HepG2 (cell line): ENCODE data around the gene TUBB2B. TPM values are rescaled to one million over a fixed set of nuclear protein-coding genes. Genes with fewer than 3 reads are reported as not detected.

Experiments used
- ATF6 ChIP-seq: sonication (generic); formaldehyde crosslinking; conservative IDR thresholded peaks from 2 replicates; pipeline ENCODE4 v1.4.0; 2020; ENCODE audit warnings: missing genetic modification reagents
- DMAP1 ChIP-seq: IDR thresholded peaks from 2 replicates; pipeline ENCODE4 v1.6.1; 2016
- E2F5 ChIP-seq: sonication (generic); formaldehyde crosslinking; conservative IDR thresholded peaks from 2 replicates; pipeline ENCODE4 v1.4.0; 2020; ENCODE audit warnings: missing genetic modification reagents
- GATAD2A ChIP-seq: IDR thresholded peaks from 2 replicates; pipeline ENCODE4 v1.6.1; 2016
- HNF1B ChIP-seq: sonication (generic); formaldehyde crosslinking; IDR thresholded peaks from 2 replicates; pipeline ENCODE4 v1.5.1; 2020; ENCODE audit warnings: mild to moderate bottlenecking, moderate library complexity, missing genetic modification reagents
- IRF9 ChIP-seq: sonication (generic); formaldehyde crosslinking; IDR thresholded peaks from 2 replicates; pipeline ENCODE4 v1.8.0; 2022; ENCODE audit warnings: missing genetic modification reagents, mild to moderate bottlenecking, borderline replicate concordance
- MED1 ChIP-seq: sonication (generic); formaldehyde crosslinking; IDR thresholded peaks from 2 replicates; pipeline ENCODE4 v1.4.0; 2020; ENCODE audit warnings: missing genetic modification reagents
- MED13 ChIP-seq: sonication (generic); formaldehyde crosslinking; IDR thresholded peaks from 2 replicates; pipeline ENCODE4 v1.5.0; 2020; ENCODE audit warnings: missing genetic modification reagents
- MXD3 ChIP-seq: IDR thresholded peaks from 2 replicates; pipeline ENCODE4 v1.6.1; 2016; ENCODE audit warnings: mild to moderate bottlenecking, missing biosample characterization, missing genetic modification reagents
- NFE2 ChIP-seq: sonication (generic); formaldehyde crosslinking; IDR thresholded peaks from 2 replicates; pipeline ENCODE4 v1.4.0; 2020; ENCODE audit warnings: missing genetic modification reagents
- NR2F1 ChIP-seq, 2 experiments: fragments of 450-650 bp in 1 of 2; formaldehyde crosslinking in 1 of 2; IDR thresholded peaks; 2 replicates each; pipeline versions ENCODE4 v1.5.0 to v1.6.1; 2016 to 2020; ENCODE audit warnings: mild to moderate bottlenecking in 1 of 2, missing compliant biosample characterization in 1 of 2, missing genetic modification reagents in 1 of 2, moderate library complexity in 1 of 2
- TFDP1 ChIP-seq: IDR thresholded peaks from 2 replicates; pipeline ENCODE4 v1.6.1; 2016; ENCODE audit warnings: missing compliant biosample characterization, missing genetic modification reagents, borderline replicate concordance
- TRAFD1 ChIP-seq: sonication (generic); formaldehyde crosslinking; IDR thresholded peaks from 2 replicates; pipeline ENCODE4 v1.5.1; 2020; ENCODE audit warnings: missing genetic modification reagents, mild to moderate bottlenecking, borderline replicate concordance
- ZFP36 ChIP-seq: fragments of 150-350 bp; IDR thresholded peaks from 2 replicates; pipeline ENCODE4 v1.6.1; 2018; ENCODE audit warnings: borderline replicate concordance, low read length, low read depth; ENCODE audit not compliant: partially characterized antibody
- ZFP37 ChIP-seq: sonication (generic); formaldehyde crosslinking; IDR thresholded peaks from 2 replicates; pipeline ENCODE4 v1.4.0; 2020; ENCODE audit warnings: missing genetic modification reagents, borderline replicate concordance
- ZNF124 ChIP-seq: sonication (generic); formaldehyde crosslinking; IDR thresholded peaks from 2 replicates; pipeline ENCODE4 v1.4.0; 2020; ENCODE audit warnings: missing genetic modification reagents
- ZNF564 ChIP-seq: sonication (generic); formaldehyde crosslinking; IDR thresholded peaks from 2 replicates; pipeline ENCODE4 v1.8.1; 2023; ENCODE audit warnings: mild to moderate bottlenecking, missing genetic modification reagents
- ZNF570 ChIP-seq: sonication (generic); formaldehyde crosslinking; IDR thresholded peaks from 2 replicates; pipeline ENCODE4 v1.4.0; 2020; ENCODE audit warnings: mild to moderate bottlenecking, missing genetic modification reagents, borderline replicate concordance
- ZNF614 ChIP-seq: IDR thresholded peaks from 2 replicates; pipeline ENCODE4 v1.6.1; 2018; ENCODE audit warnings: missing biosample characterization, missing genetic modification reagents, inconsistent platforms, borderline replicate concordance
- polyA plus RNA-seq, 8 experiments: library from polyadenylated mRNA; depleted of rRNA in 3 of 8; stranded (reverse) in 7 of 8; unstranded in 1 of 8; fragments of >200 nt; fragmentation: Illumina TruSeq in 4 of 8; extraction: Trizol in 4 of 8; gene quantifications; 2 replicates each; pipeline versions ENCODE4 v1.2.1 to v1.2.3, GENCODE V29; 2011 to 2016; ENCODE audit warnings: low read depth in 4 of 8, missing spikeins in 1 of 8, mixed read lengths in 1 of 8; ENCODE audit not compliant: insufficient read depth in 1 of 8
- total RNA-seq, 5 experiments: library from RNA; depleted of rRNA; stranded (reverse); fragments of >200 nt; fragmentation: Illumina TruSeq; extraction: Trizol; gene quantifications; 2 replicates each; pipeline ENCODE4 v1.2.3, GENCODE V29; 2016; ENCODE audit warnings: low read depth in 1 of 5

The TUBB2B gene
- total and polyA plus RNA-seq, 2 of the 13 experiments (the other 11 are each of a cell fraction or from before 2014, with no cell fraction given), result 10.3 to 23.6 TPM

- TF ChIP-seq MED1 (CRISPR knock-in tag), result peak; percentile 75
- peak; percentile 76; the same call in 1 of the 2 replicates for TF ChIP-seq ZFP37 (CRISPR knock-in tag)
- no peak for TF ChIP-seq ZFP36
- TF ChIP-seq ZNF124 (CRISPR knock-in tag), result 0 out of 2 replicates have a peak, but pooled peaks have one; percentile 57
- peak; percentile 80; the same call in 1 of the 2 replicates for TF ChIP-seq TFDP1 (CRISPR knock-in tag)
- TF ChIP-seq MED13 (CRISPR knock-in tag), result peak; percentile 81; the same call in 1 of the 2 replicates
- 0 out of 2 replicates have a peak, but pooled peaks have one; percentile 42 for TF ChIP-seq E2F5
- no peak; the same call in none of the 2 replicates for TF ChIP-seq ZNF564 (CRISPR knock-in tag)
- peak; percentile 78; the same call in 1 of the 2 replicates for TF ChIP-seq ZNF614 (CRISPR knock-in tag)
- 0 out of 4 replicates have a peak, but pooled peaks of 1 of the 2 experiments have one; percentile 20 for TF ChIP-seq NR2F1 (CRISPR knock-in tag; IDR thresholded peaks at IDR 0.05)
- TF ChIP-seq NFE2 (CRISPR knock-in tag), result no peak
- TF ChIP-seq ZNF570, result 0 out of 2 replicates have a peak, but pooled peaks have one; percentile 89
- no peak; the same call in 1 of the 2 replicates for TF ChIP-seq DMAP1
- TF ChIP-seq MXD3 (CRISPR knock-in tag), result peak; percentile 91
- TF ChIP-seq ATF6, result no peak
- 0 out of 2 replicates have a peak, but pooled peaks have one; percentile 25 for TF ChIP-seq TRAFD1
- TF ChIP-seq HNF1B (CRISPR knock-in tag), result peak; percentile 84; the same call in 1 of the 2 replicates
- peak; percentile 90 for TF ChIP-seq IRF9 (CRISPR knock-in tag)
- peak; percentile 58; the same call in 1 of the 2 replicates for TF ChIP-seq GATAD2A (CRISPR knock-in tag)
Measured at GRCh38 chr6:3258720-3259490, 31.5 kb upstream of the TUBB2B start, which contains the start of gene PSMG4 (continued).
